HG02943 (cell line): Measurements from ENCODE around the gene ADARB1.

Source experiments
- ATAC-seq: cut with Tn5 transposase; IDR thresholded peaks from one replicate; pipeline ENCODE4 v1.9.1; 2021; ENCODE audit warnings: mild to moderate bottlenecking, low read depth, moderate library complexity; ENCODE audit not compliant: unreplicated experiment

The ADARB1 gene

GRCh38 chr21:45162809-45163208 lies 88.4 kb downstream of the ADARB1 start:
- ATAC-seq = no peak

- ATAC-seq = no peak
Measured at GRCh38 chr21:45163413-45164123, 89.2 kb downstream of the ADARB1 start.

- ATAC-seq = no peak
Measured at GRCh38 chr21:45164124-45164511, 89.7 kb downstream of the ADARB1 start.

- no peak for ATAC-seq
Measured at GRCh38 chr21:45164838-45165237, 90.5 kb downstream of the ADARB1 start.

- ATAC-seq = no peak
Measured at GRCh38 chr21:45166931-45167330, 92.6 kb downstream of the ADARB1 start.

- ATAC-seq = no peak
Measured at GRCh38 chr21:45167796-45168222, 93.4 kb downstream of the ADARB1 start.

GRCh38 chr21:45168522-45168921 lies 94.1 kb downstream of the ADARB1 start:
- ATAC-seq = no peak

GRCh38 chr21:45169001-45169400 lies 94.6 kb downstream of the ADARB1 start:
- ATAC-seq = no peak

- ATAC-seq = no peak
Measured at GRCh38 chr21:45169682-45170081, 95.3 kb downstream of the ADARB1 start.

GRCh38 chr21:45170987-45171386 lies 96.6 kb downstream of the ADARB1 start:
- no peak for ATAC-seq

- no peak for ATAC-seq
Measured at GRCh38 chr21:45172420-45172819, 98.0 kb downstream of the ADARB1 start.

GRCh38 chr21:45175326-45176095 lies 101.1 kb downstream of the ADARB1 start:
- no peak for ATAC-seq

GRCh38 chr21:45176141-45176540 lies 101.8 kb downstream of the ADARB1 start:
- no peak for ATAC-seq

GRCh38 chr21:45177039-45177438 lies 102.7 kb downstream of the ADARB1 start:
- no peak for ATAC-seq

- no peak for ATAC-seq
Measured at GRCh38 chr21:45178070-45178608, 103.8 kb downstream of the ADARB1 start.

GRCh38 chr21:45178971-45179370 lies 104.6 kb downstream of the ADARB1 start:
- no peak for ATAC-seq

GRCh38 chr21:45179568-45180245 lies 105.3 kb downstream of the ADARB1 start:
- no peak for ATAC-seq

GRCh38 chr21:45180246-45180599 lies 105.8 kb downstream of the ADARB1 start:
- no peak for ATAC-seq

GRCh38 chr21:45182958-45183357 lies 108.6 kb downstream of the ADARB1 start:
- ATAC-seq = no peak

GRCh38 chr21:45183852-45184251 lies 109.5 kb downstream of the ADARB1 start:
- no peak for ATAC-seq

- ATAC-seq = no peak
Measured at GRCh38 chr21:45184869-45185268, 110.5 kb downstream of the ADARB1 start.
